GM23248 (cell line): ENCODE data around the gene ADCK2.

Experiments used
- EZH2 ChIP-seq: fragments of 200-600 bp; sonication (generic); IDR thresholded peaks from 2 replicates; pipeline ENCODE4 v1.6.1; 2018; ENCODE audit warnings: antibody characterized with exemption, mild to moderate bottlenecking; ENCODE audit not compliant: insufficient read depth, poor library complexity, severe bottlenecking
- EZH2phosphoT487 ChIP-seq: fragments of 200-600 bp; sonication (generic); IDR thresholded peaks from 2 replicates; pipeline ENCODE4 v1.6.1; 2018; ENCODE audit warnings: antibody characterized with exemption, moderate library complexity, mild to moderate bottlenecking, low read depth; ENCODE audit not compliant: insufficient read depth

- TF ChIP-seq EZH2 (no peak), EZH2phosphoT487 (no peak)
These were observed 24.9 kb downstream of the ADCK2 start for GRCh38 chr7:140697447-140698143.
